Measurements from ENCODE around the gene PAQR8.

GRCh38 chr6:52312461-52312860, 49.5 kb upstream of the PAQR8 start:
- TF ChIP-seq, protein P1, sequence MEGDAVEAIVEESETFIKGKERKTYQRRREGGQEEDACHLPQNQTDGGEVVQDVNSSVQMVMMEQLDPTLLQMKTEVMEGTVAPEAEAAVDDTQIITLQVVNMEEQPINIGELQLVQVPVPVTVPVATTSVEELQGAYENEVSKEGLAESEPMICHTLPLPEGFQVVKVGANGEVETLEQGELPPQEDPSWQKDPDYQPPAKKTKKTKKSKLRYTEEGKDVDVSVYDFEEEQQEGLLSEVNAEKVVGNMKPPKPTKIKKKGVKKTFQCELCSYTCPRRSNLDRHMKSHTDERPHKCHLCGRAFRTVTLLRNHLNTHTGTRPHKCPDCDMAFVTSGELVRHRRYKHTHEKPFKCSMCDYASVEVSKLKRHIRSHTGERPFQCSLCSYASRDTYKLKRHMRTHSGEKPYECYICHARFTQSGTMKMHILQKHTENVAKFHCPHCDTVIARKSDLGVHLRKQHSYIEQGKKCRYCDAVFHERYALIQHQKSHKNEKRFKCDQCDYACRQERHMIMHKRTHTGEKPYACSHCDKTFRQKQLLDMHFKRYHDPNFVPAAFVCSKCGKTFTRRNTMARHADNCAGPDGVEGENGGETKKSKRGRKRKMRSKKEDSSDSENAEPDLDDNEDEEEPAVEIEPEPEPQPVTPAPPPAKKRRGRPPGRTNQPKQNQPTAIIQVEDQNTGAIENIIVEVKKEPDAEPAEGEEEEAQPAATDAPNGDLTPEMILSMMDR (IDR thresholded peaks at IDR 0.05), result no peak
- no peak for TF ChIP-seq POLR2A (IDR thresholded peaks at IDR 0.05)

Data from heart left ventricle (tissue), 13 donors.